Epithelial cell of proximal tubule (primary cell): Measurements from ENCODE around the gene CHN2. TPM values are rescaled to one million over a fixed set of nuclear protein-coding genes. Genes with fewer than 3 reads are reported as not detected.

Source experiments
- DNase-seq: peaks from one replicate; pipeline ENCODE4 v3.0.0-alpha.2; 2011; ENCODE audit warnings: low read depth
- H3K4me3 ChIP-seq: 2 replicates; pipeline ENCODE4 v1.5.1; 2011; ENCODE audit warnings: low read depth, mild to moderate bottlenecking, low read length
- total RNA-seq: library from RNA; depleted of rRNA; stranded (reverse); fragments of >200 nt; gene quantifications from 2 replicates; pipeline ENCODE4 v1.2.3, GENCODE V29; 2015
- TF ChIP-seq, protein P1 (sequence below): conservative IDR thresholded peaks from 2 replicates; pipeline ENCODE4 v1.5.1; 2012; ENCODE audit warnings: low read depth, mild to moderate bottlenecking, low read length

The CHN2 gene
- total RNA-seq, 1 donor from 2014 or later: 0.35 TPM

DNA sequence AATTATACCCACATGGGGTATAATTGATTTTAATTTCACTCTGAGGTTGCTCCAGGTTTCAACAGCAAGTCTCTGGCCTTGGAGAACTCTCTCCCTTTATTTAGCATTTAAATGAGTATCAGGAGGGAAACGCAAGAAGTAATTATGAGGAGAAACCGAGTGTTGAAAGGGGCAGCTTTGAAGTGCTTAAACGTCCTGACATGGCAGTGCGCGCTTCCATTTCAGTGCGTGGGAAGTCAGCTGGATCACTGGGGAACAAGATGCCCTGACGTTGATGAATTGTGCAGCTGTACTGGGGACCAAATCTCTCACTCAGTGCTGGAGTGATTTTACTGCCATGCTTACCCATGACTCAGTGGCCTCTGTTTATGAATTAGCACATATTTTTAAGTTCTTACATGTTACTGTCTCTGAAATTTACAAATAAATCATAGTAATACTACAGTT is 263.0 kb downstream of the CHN2 start:
- no peak overlapping the region for H3K4me3 ChIP-seq
- no peak for DNase-seq
- TF ChIP-seq, protein P1, sequence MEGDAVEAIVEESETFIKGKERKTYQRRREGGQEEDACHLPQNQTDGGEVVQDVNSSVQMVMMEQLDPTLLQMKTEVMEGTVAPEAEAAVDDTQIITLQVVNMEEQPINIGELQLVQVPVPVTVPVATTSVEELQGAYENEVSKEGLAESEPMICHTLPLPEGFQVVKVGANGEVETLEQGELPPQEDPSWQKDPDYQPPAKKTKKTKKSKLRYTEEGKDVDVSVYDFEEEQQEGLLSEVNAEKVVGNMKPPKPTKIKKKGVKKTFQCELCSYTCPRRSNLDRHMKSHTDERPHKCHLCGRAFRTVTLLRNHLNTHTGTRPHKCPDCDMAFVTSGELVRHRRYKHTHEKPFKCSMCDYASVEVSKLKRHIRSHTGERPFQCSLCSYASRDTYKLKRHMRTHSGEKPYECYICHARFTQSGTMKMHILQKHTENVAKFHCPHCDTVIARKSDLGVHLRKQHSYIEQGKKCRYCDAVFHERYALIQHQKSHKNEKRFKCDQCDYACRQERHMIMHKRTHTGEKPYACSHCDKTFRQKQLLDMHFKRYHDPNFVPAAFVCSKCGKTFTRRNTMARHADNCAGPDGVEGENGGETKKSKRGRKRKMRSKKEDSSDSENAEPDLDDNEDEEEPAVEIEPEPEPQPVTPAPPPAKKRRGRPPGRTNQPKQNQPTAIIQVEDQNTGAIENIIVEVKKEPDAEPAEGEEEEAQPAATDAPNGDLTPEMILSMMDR: no peak

DNA sequence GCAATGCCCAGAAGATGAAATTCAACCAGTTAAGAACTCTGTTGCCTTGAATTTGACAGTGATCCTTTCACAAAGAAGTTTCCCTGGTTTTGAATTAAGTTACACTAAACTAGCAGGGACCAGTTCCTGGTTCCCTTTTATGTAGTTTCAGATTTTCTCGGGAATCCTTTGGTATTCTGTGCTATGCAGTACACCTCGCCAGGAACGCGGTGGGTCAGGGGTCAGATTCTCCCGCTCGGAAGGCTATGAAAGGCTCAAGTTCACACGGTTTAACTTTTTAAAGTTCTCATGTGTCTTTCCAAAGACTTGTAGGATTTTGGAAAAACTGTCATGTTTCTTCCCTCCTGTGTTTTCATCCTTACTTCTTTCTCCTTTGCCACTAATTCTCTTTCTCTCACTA is 264.4 kb downstream of the CHN2 start:
- no peak overlapping the region for H3K4me3 ChIP-seq
- TF ChIP-seq, protein P1: no peak

DNA sequence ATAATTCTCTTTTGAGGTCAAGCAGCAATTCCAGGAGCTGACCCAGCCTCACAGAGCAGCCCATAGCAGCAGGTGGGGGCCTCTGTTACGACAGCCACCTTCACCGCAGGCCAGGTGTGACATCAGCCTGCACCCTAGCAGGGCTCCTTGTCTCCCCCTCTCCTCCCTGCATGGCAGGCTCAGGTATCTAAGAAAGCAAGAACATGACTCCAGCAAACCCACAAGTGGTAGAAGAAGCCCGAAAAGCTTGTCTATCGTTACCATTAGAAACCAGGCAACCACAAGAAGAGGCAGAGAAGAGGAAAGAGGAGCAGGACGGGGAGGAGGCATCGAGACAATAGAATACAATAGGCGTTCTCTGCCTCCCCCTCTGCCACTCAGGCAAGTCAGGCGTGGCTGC is 265.0 kb downstream of the CHN2 start:
- DNase-seq: no peak
- TF ChIP-seq, protein P1: no peak
- H3K4me3 ChIP-seq: no peak overlapping the region

More for the DNA sequence above, 264.4 kb downstream of the CHN2 start:
- DNase-seq: no peak

- TF ChIP-seq, protein P1: no peak
- no peak overlapping the region for H3K4me3 ChIP-seq
These were observed 267.4 kb downstream of the CHN2 start for GRCh38 chr7:29461996-29462395.

GRCh38 chr7:29463504-29464158 is 269.1 kb downstream of the CHN2 start:
- DNase-seq: no peak
- H3K4me3 ChIP-seq: no peak overlapping the region
- TF ChIP-seq, protein P1: no peak

More at GRCh38 chr7:29461996-29462395, 267.4 kb downstream of the CHN2 start:
- no peak for DNase-seq

DNA sequence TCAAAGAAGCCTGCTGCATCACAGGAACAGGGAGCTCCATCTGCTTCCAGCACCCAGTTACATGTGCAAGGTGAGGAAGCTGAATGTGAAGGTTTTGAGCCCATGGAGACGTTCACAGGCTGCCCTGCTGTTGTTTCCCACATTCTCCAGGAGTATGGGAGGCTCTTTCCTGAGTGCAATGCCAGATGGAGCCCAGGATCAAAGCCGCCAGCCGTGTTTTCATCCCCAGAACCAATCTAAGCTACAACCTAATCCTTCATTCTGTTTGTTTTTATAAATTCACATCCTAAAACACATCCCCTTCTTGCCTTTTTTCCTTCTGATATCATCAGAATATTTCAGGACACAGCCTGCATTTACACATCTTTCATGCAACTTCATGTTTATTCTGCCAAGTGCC is 270.2 kb downstream of the CHN2 start:
- DNase-seq: no peak

More for the DNA sequence above, 270.2 kb downstream of the CHN2 start:
- TF ChIP-seq, protein P1: no peak
- H3K4me3 ChIP-seq: no peak overlapping the region
